H1 (cell line): ENCODE measurements around the gene POLR3A. TPM values are rescaled to one million over a fixed set of nuclear protein-coding genes. Genes with fewer than 3 reads are reported as not detected.

Source experiments
- CTCF ChIA-PET: fragments of 300-600 bp; sonication (Branson Sonifier 250); formaldehyde crosslinking; loops from one replicate; lab custom pipeline; 2021; ENCODE audit not compliant: partially characterized antibody; lab: Charles Lee
- POLR2A ChIA-PET: fragments of 300-600 bp; sonication (Branson Sonifier 250); formaldehyde crosslinking; loops from one replicate; lab custom pipeline; 2021; ENCODE audit warnings: inconsistent platforms; ENCODE audit not compliant: partially characterized antibody; lab: Charles Lee
- DNase-seq, 2 experiments: peaks; one replicate each; pipeline versions ENCODE4 v3.0.0 to v3.0.0-alpha.2; 2010 to 2022; ENCODE audit warnings: low spot score in 2 of 2, low read depth in 1 of 2, mixed read lengths in 1 of 2
- FAIRE-seq: peaks from 2 replicates; lab custom pipeline; 2011; peaks lifted over from hg19 to GRCh38; lab: Jason Lieb, UNC
- H2AFZ ChIP-seq: 2 replicates; pipeline ENCODE4 v1.8.1; 2012; ENCODE audit warnings: low read length, inconsistent platforms
- H2AK5ac ChIP-seq: 2 replicates; pipeline ENCODE4 v1.6.1; 2013; ENCODE audit warnings: low read depth, low read length
- H2BK120ac ChIP-seq: replicated peaks from 2 replicates; pipeline ENCODE3; 2013; ENCODE audit warnings: low read depth, low read length, inconsistent platforms
- H2BK12ac ChIP-seq: 2 replicates; pipeline ENCODE4 v1.6.1; 2013; ENCODE audit warnings: low read depth, low read length
- H2BK15ac ChIP-seq: 2 replicates; pipeline ENCODE4 v1.6.1; 2013; ENCODE audit warnings: low read length
- H2BK20ac ChIP-seq: 2 replicates; pipeline ENCODE4 v1.6.1; 2013; ENCODE audit warnings: low read length
- H2BK5ac ChIP-seq: 2 replicates; pipeline ENCODE4 v1.6.1; 2013; ENCODE audit warnings: low read depth, low read length
- H3K14ac ChIP-seq: 2 replicates; pipeline ENCODE4 v1.6.1; 2013; ENCODE audit warnings: inconsistent platforms; ENCODE audit not compliant: insufficient read length
- H3K18ac ChIP-seq: 2 replicates; pipeline ENCODE4 v1.6.1; 2013; ENCODE audit warnings: low read length; ENCODE audit errors: extremely low read depth
- H3K23ac ChIP-seq: 2 replicates; pipeline ENCODE4 v1.6.1; 2013; ENCODE audit warnings: inconsistent platforms; ENCODE audit not compliant: insufficient read length
- H3K23me2 ChIP-seq: 2 replicates; pipeline ENCODE4 v1.6.1; 2013; ENCODE audit warnings: low read depth, low read length
- H3K27ac ChIP-seq: 2 replicates; pipeline ENCODE4 v1.6.1; 2011; ENCODE audit warnings: low read depth, low read length, inconsistent platforms
- H3K27me3 ChIP-seq, 4 experiments: replicated peaks in 1 of 4; 1 replicate in 1 of 4; 2 replicates in 3 of 4; pipeline versions ENCODE4 v1.6.1 to v1.8.1; 2011 to 2013; ENCODE audit warnings: low read length in 3 of 4, mild to moderate bottlenecking in 3 of 4, inconsistent platforms in 2 of 4, mixed read lengths in 2 of 4, moderate library complexity in 1 of 4; ENCODE audit not compliant: control insufficient read depth in 3 of 4, insufficient read depth in 3 of 4; ENCODE audit errors: extremely low read depth in 1 of 4
- H3K36me3 ChIP-seq, 4 experiments: 2 replicates each; pipeline versions ENCODE4 v1.6.1 to v1.8.1; 2011 to 2013; ENCODE audit warnings: mild to moderate bottlenecking in 4 of 4, low read length in 3 of 4, moderate library complexity in 2 of 4, control low read depth in 1 of 4, inconsistent platforms in 1 of 4; ENCODE audit not compliant: insufficient read depth in 4 of 4, control insufficient read depth in 2 of 4
- H3K4ac ChIP-seq: replicated peaks from 2 replicates; pipeline ENCODE3; 2013; ENCODE audit warnings: low read length, low read depth, mixed read lengths, inconsistent platforms; ENCODE audit not compliant: insufficient read length
- H3K4me1 ChIP-seq, 4 experiments: replicated peaks in 1 of 4; 1 replicate in 1 of 4; 2 replicates in 3 of 4; pipeline versions ENCODE4 v1.6.1 to v1.8.1; 2011 to 2013; ENCODE audit warnings: low read length in 3 of 4, inconsistent platforms in 2 of 4, mixed read lengths in 1 of 4; ENCODE audit not compliant: insufficient read depth in 4 of 4, control insufficient read depth in 3 of 4
- H3K4me2 ChIP-seq, 2 experiments: 2 replicates each; pipeline versions ENCODE4 v1.6.1 to v1.8.1; 2011 to 2013; ENCODE audit warnings: low read depth in 2 of 2, low read length in 2 of 2, control low read depth in 1 of 2, inconsistent platforms in 1 of 2, mild to moderate bottlenecking in 1 of 2; ENCODE audit not compliant: insufficient read depth in 1 of 2
- H3K4me3 ChIP-seq, 4 experiments: fragments of 200-600, 300-600 bp in 1 of 4; sonication (generic), shearing (Covaris generic), sonication (Bioruptor Twin) in 1 of 4; 2 replicates each; pipeline versions ENCODE4 v1.5.1 to v1.8.1; 2011 to 2016; ENCODE audit warnings: low read length in 4 of 4, low read depth in 3 of 4, control low read depth in 2 of 4, inconsistent platforms in 2 of 4, mild to moderate bottlenecking in 2 of 4, mixed read lengths in 1 of 4, moderate library complexity in 1 of 4; ENCODE audit not compliant: insufficient read depth in 2 of 4; ENCODE audit errors: extremely low read depth in 1 of 4
- H3K56ac ChIP-seq: replicated peaks from 2 replicates; pipeline ENCODE3; 2013; ENCODE audit warnings: low read depth, mild to moderate bottlenecking, mixed read lengths, low read length, inconsistent platforms; ENCODE audit not compliant: insufficient read length
- H3K79me1 ChIP-seq: 2 replicates; pipeline ENCODE4 v1.6.1; 2013; ENCODE audit warnings: low read depth, low read length, control low read depth
- H3K79me2 ChIP-seq, 2 experiments: 2 replicates each; pipeline versions ENCODE4 v1.6.1 to v1.8.1; 2012 to 2013; ENCODE audit warnings: low read length in 2 of 2, mild to moderate bottlenecking in 2 of 2, inconsistent platforms in 1 of 2; ENCODE audit not compliant: insufficient read depth in 2 of 2, control insufficient read depth in 1 of 2
- H3K9ac ChIP-seq, 4 experiments: replicated peaks in 1 of 4; 1 replicate in 1 of 4; 2 replicates in 3 of 4; pipeline versions ENCODE4 v1.6.1 to v1.8.1; 2011 to 2013; ENCODE audit warnings: low read depth in 3 of 4, low read length in 3 of 4, control low read depth in 2 of 4, mild to moderate bottlenecking in 2 of 4, moderate library complexity in 2 of 4, inconsistent platforms in 1 of 4; ENCODE audit errors: extremely low read depth in 1 of 4
- H3K9me3 ChIP-seq, 2 experiments: 2 replicates each; pipeline versions ENCODE4 v1.6.1 to v1.8.1; 2012 to 2013; ENCODE audit warnings: mild to moderate bottlenecking in 2 of 2, moderate library complexity in 2 of 2, control low read depth in 1 of 2, inconsistent platforms in 1 of 2, low read depth in 1 of 2, low read length in 1 of 2, mixed read lengths in 1 of 2; ENCODE audit not compliant: insufficient read depth in 2 of 2
- H4K20me1 ChIP-seq, 2 experiments: replicated peaks in 1 of 2; 2 replicates each; pipeline versions ENCODE3 to v1.8.1; 2011 to 2013; ENCODE audit warnings: inconsistent platforms in 2 of 2, low read length in 2 of 2, mild to moderate bottlenecking in 1 of 2; ENCODE audit not compliant: insufficient read depth in 2 of 2, control insufficient read depth in 1 of 2
- H4K5ac ChIP-seq: 2 replicates; pipeline ENCODE4 v1.6.1; 2013; ENCODE audit warnings: low read length, low read depth, mixed read lengths, inconsistent platforms; ENCODE audit not compliant: insufficient read length
- H4K8ac ChIP-seq: 2 replicates; pipeline ENCODE4 v1.8.0; 2013; ENCODE audit warnings: mild to moderate bottlenecking, moderate library complexity, low read length, inconsistent platforms; ENCODE audit not compliant: insufficient read depth; ENCODE audit errors: extremely low read depth
- H4K91ac ChIP-seq: replicated peaks from 2 replicates; pipeline ENCODE3; 2013; ENCODE audit warnings: low read length, mixed read lengths, inconsistent platforms; ENCODE audit not compliant: insufficient read length
- HDAC2 ChIP-seq, 2 experiments: fragments of 300-600 bp in 1 of 2; sonication (generic) in 1 of 2; IDR thresholded peaks; 2 replicates each; pipeline ENCODE4 v1.6.1; 2011 to 2012; ENCODE audit warnings: low read depth in 2 of 2, low read length in 2 of 2, mild to moderate bottlenecking in 2 of 2, moderate library complexity in 2 of 2, borderline replicate concordance in 1 of 2, inconsistent platforms in 1 of 2
- HDAC6 ChIP-seq: IDR thresholded peaks from one replicate; pipeline ENCODE4 v1.7.1; 2012; ENCODE audit warnings: low read depth, mild to moderate bottlenecking, inconsistent platforms, low read length, moderate library complexity
- KDM1A ChIP-seq: fragments of 200-600, 300-600 bp; sonication (generic); IDR thresholded peaks from 2 replicates; pipeline ENCODE4 v1.7.1; 2016; ENCODE audit warnings: mild to moderate bottlenecking, low read length, borderline replicate concordance
- KDM5A ChIP-seq: fragments of 200-600 bp; IDR thresholded peaks from 2 replicates; pipeline ENCODE4 v1.7.1; 2012; ENCODE audit warnings: mild to moderate bottlenecking, low read length, inconsistent platforms, mixed read lengths
- NRF1 ChIP-seq: IDR thresholded peaks from 2 replicates; pipeline ENCODE4 v1.6.1; 2011; ENCODE audit warnings: mild to moderate bottlenecking, low read depth, low read length, improper control_type of control experiment
- POU5F1 ChIP-seq: IDR thresholded peaks from 2 replicates; pipeline ENCODE4 v1.6.1; 2011; ENCODE audit warnings: low read depth, mild to moderate bottlenecking, low read length, moderate library complexity
- RFX5 ChIP-seq: IDR thresholded peaks from 2 replicates; pipeline ENCODE4 v1.6.1; 2011; ENCODE audit warnings: low read depth, low read length, improper control_type of control experiment, borderline replicate concordance
- RXRA ChIP-seq: IDR thresholded peaks from 2 replicates; pipeline ENCODE4 v1.6.1; 2011; ENCODE audit warnings: low read depth, mild to moderate bottlenecking, low read length, moderate library complexity; ENCODE audit not compliant: insufficient read depth
- SAP30 ChIP-seq: fragments of 300-600 bp; sonication (generic); IDR thresholded peaks from 2 replicates; pipeline ENCODE4 v1.7.1; 2012; ENCODE audit warnings: low read length, moderate library complexity, mild to moderate bottlenecking, inconsistent platforms; ENCODE audit not compliant: insufficient read depth, insufficient replicate concordance
- SUZ12 ChIP-seq: fragments of 200-600 bp; sonication (generic); IDR thresholded peaks from 2 replicates; pipeline ENCODE4 v1.6.1; 2012; ENCODE audit warnings: mild to moderate bottlenecking, inconsistent platforms, low read length, moderate library complexity, mixed read lengths
- TAF7 ChIP-seq: optimal IDR thresholded peaks from 2 replicates; pipeline ENCODE3; 2011; ENCODE audit warnings: low read depth, mild to moderate bottlenecking, inconsistent platforms, low read length, moderate library complexity, borderline replicate concordance
- TBP ChIP-seq: IDR thresholded peaks from 2 replicates; pipeline ENCODE4 v1.6.1; 2011; ENCODE audit warnings: low read depth, low read length, improper control_type of control experiment
- TEAD4 ChIP-seq: IDR thresholded peaks from 2 replicates; pipeline ENCODE4 v1.6.1; 2012; ENCODE audit warnings: low read depth, low read length, inconsistent platforms, mixed read lengths
- YY1 ChIP-seq: IDR thresholded peaks from 2 replicates; pipeline ENCODE4 v1.6.1; 2011; ENCODE audit warnings: low read depth, mild to moderate bottlenecking, low read length
- WGBS, 2 experiments: shearing (Covaris generic) in 1 of 2; methylation state at CpG; one replicate each; pipeline versions ENCODE4 v1.1.6 to v1.1.7; 2013 to 2015; ENCODE audit warnings: low lambda C conversion rate in 2 of 2, mixed read lengths in 2 of 2, inconsistent platforms in 1 of 2, low coverage in 1 of 2, missing lambda C conversion rate in 1 of 2; ENCODE audit not compliant: insufficient replicate concordance in 2 of 2, insufficient coverage in 1 of 2, insufficient read length in 1 of 2; ENCODE audit errors: extremely low coverage in 1 of 2, missing lambda C conversion rate in 1 of 2; 5-methylcytosine and 5-hydroxymethylcytosine counted together
- polyA plus RNA-seq, 7 experiments: library from polyadenylated mRNA; depleted of rRNA in 3 of 7; stranded (reverse) in 5 of 7; unstranded in 2 of 7; fragments of >200 nt in 5 of 7; fragments of 200-250 nt in 2 of 7; gene quantifications; 1 replicate in 5 of 7; 2 replicates in 1 of 7; 4 replicates in 1 of 7; pipeline versions ENCODE4 v1.2.1 to v1.2.3, GENCODE V29; 2011 to 2013; ENCODE audit warnings: missing spikeins in 2 of 7, mixed read lengths in 2 of 7
- total RNA-seq: library from RNA; stranded (reverse); fragmentation: NEBNext Ultra II Directional; extraction: Animal tissue kit (Norgen Biotek cat#: 25700); gene quantifications from 2 replicates; pipeline ENCODE4 v1.2.1, GENCODE V29; 2021

POLR3A gene
- total and polyA plus RNA-seq, 2 of the 8 experiments (the other 6 are each of a cell fraction or from before 2014, with no cell fraction given) = 11.3 to 38.6 TPM

DNA sequence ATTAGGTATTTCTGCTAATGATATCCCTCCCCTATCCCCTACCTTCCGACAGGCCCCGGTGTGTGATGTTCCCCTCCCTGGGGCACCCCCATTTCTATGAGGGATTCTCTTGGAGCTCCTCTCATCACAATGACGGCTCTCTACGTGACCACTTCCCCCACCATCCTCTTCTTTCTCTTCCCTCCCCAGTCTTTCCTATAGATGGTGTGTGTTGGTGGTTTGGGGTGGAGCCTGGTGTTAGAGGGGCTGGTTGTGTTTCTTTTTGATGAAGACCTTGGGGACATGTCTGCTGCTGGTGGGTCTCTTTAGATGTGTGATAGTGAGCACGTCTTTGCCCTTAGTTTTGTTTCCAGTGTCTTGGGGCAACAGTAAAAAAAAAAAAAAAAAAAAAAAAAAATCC is 33.0 kb upstream of the POLR3A start:
- H3K9ac ChIP-seq = no peak overlapping the region
- H3K79me1 ChIP-seq = no peaks in the 10 kb centered on the region
- no peak overlapping the region for H3K14ac ChIP-seq
- H3K23ac ChIP-seq = no peak overlapping the region
- WGBS, 2 experiments = 75% methylated on average over 5 of the region's 5 CpGs; no CpG with 5 or more reads in 1 of the 2 experiments
- no peak overlapping the region for H3K56ac ChIP-seq
- H2BK12ac ChIP-seq = no peak overlapping the region
- no peak overlapping the region for H3K4me2 ChIP-seq
- POLR2A ChIA-PET = no interaction called here
- H3K27ac ChIP-seq = no peak overlapping the region
- no peak overlapping the region; the same call in 1 of the 2 replicates for H4K8ac ChIP-seq
- no peak overlapping the region for H3K4me3 ChIP-seq
- H4K91ac ChIP-seq = no peak overlapping the region
- peaks cover 2% of the 10 kb centered on the region; the same call in 1 of the 2 replicates for H3K23me2 ChIP-seq
- FAIRE-seq = no peak
- no peak overlapping the region for H2BK5ac ChIP-seq
- H2AK5ac ChIP-seq = no peak overlapping the region
- no peaks in the 10 kb centered on the region for H4K20me1 ChIP-seq
- DNase-seq = no peak
- H3K4ac ChIP-seq = no peak overlapping the region
- no peaks in the 10 kb centered on the region; a peak in 1 of 7 replicates for H3K27me3 ChIP-seq
- no peak overlapping the region for H4K5ac ChIP-seq
- no peak overlapping the region for H2BK15ac ChIP-seq
- no peak overlapping the region for H2BK20ac ChIP-seq
- CTCF ChIA-PET = interaction anchor here (1.0 to 2.4 kb wide), 4 partner anchors 14 to 242 kb away, joined by 3 to 9 read pairs (median 3); no protein-coding TSS in a partner anchor
- H3K9me3 ChIP-seq = no peaks in the 10 kb centered on the region
- no peak overlapping the region for H3K18ac ChIP-seq
- no peak overlapping the region for H2BK120ac ChIP-seq
- H3K4me1 ChIP-seq = peaks cover 0 to 4% (median 0%) of the 10 kb centered on the region in 4 experiments; a peak in 2 of 7 replicates
- no peaks in the 10 kb centered on the region for H3K36me3 ChIP-seq
- H2AFZ ChIP-seq = no peak overlapping the region
- H3K79me2 ChIP-seq = no peaks in the 10 kb centered on the region
- no peak for TF ChIP-seq RXRA
- TF ChIP-seq SAP30 = no peak
- TF ChIP-seq TEAD4 = no peak
- no peak for TF ChIP-seq TAF7
- no peak for TF ChIP-seq YY1
- no peak for TF ChIP-seq TBP
- no peak for TF ChIP-seq RFX5
- TF ChIP-seq HDAC6 = no peak
- TF ChIP-seq NRF1 = no peak
- TF ChIP-seq KDM5A = no peak
- no peak for TF ChIP-seq SUZ12
- TF ChIP-seq HDAC2 (IDR thresholded peaks at IDR 0.05; ENCODE audit: borderline replicate concordance in 1 of 2, low read depth in 2 of 2, low read length in 2 of 2) = no peak
- TF ChIP-seq POU5F1 = no peak
- TF ChIP-seq KDM1A = no peak
